Hepatocyte (in vitro differentiated cells): ENCODE results near the gene TRPV2. TPM values are rescaled to one million over a fixed set of nuclear protein-coding genes. Genes with fewer than 3 reads are reported as not detected.

Source experiments
- DNase-seq: peaks from one replicate; pipeline ENCODE4 v3.0.0-alpha.2; 2016; ENCODE audit warnings: low spot score
- H2AFZ ChIP-seq: fragments of 200-600 bp; sonication (generic); 2 replicates; pipeline ENCODE4 v1.6.0; 2016; ENCODE audit warnings: antibody characterized with exemption, mild to moderate bottlenecking
- H3K27ac ChIP-seq: fragments of 200-600 bp; sonication (generic); 2 replicates; pipeline ENCODE4 v1.5.1; 2016; ENCODE audit warnings: mild to moderate bottlenecking
- H3K27me3 ChIP-seq: fragments of 200-600 bp; sonication (generic); 2 replicates; pipeline ENCODE4 v1.6.1; 2016
- H3K36me3 ChIP-seq: fragments of 200-600 bp; sonication (generic); replicated peaks from 2 replicates; pipeline ENCODE4 v1.5.1; 2016; ENCODE audit warnings: low read depth; ENCODE audit not compliant: insufficient read depth
- H3K4me1 ChIP-seq: fragments of 200-600 bp; sonication (generic); 2 replicates; pipeline ENCODE4 v1.5.1; 2016; ENCODE audit warnings: mild to moderate bottlenecking, moderate library complexity; ENCODE audit not compliant: insufficient read depth
- H3K4me2 ChIP-seq: fragments of 200-600 bp; sonication (generic); 2 replicates; pipeline ENCODE4 v1.6.0; 2016
- H3K4me3 ChIP-seq: fragments of 200-600 bp; sonication (generic); 2 replicates; pipeline ENCODE4 v1.5.1; 2016; ENCODE audit warnings: mild to moderate bottlenecking
- H3K79me2 ChIP-seq: fragments of 200-600 bp; sonication (generic); 2 replicates; pipeline ENCODE4 v1.6.0; 2017; ENCODE audit warnings: mild to moderate bottlenecking
- H3K9me2 ChIP-seq: fragments of 200-600 bp; sonication (generic); replicated peaks from 2 replicates; pipeline ENCODE4 v1.6.0; 2017; ENCODE audit warnings: mild to moderate bottlenecking; ENCODE audit not compliant: insufficient read depth
- H3K9me3 ChIP-seq: fragments of 200-600 bp; sonication (generic); 2 replicates; pipeline ENCODE4 v1.5.1; 2016; ENCODE audit warnings: low read depth, mild to moderate bottlenecking
- H4K20me1 ChIP-seq: fragments of 200-600 bp; sonication (generic); 2 replicates; pipeline ENCODE4 v1.6.0; 2016; ENCODE audit warnings: mild to moderate bottlenecking; ENCODE audit not compliant: insufficient read depth, poor library complexity, severe bottlenecking
- CTCF ChIP-seq: fragments of 200-600 bp; sonication (generic); IDR thresholded peaks from 2 replicates; pipeline ENCODE4 v1.5.1; 2016; ENCODE audit warnings: antibody characterized with exemption, mild to moderate bottlenecking; ENCODE audit not compliant: poor library complexity
- EZH2 ChIP-seq: fragments of 200-600 bp; sonication (generic); IDR thresholded peaks from 2 replicates; pipeline ENCODE4 v1.6.1; 2016; ENCODE audit warnings: antibody characterized with exemption, mild to moderate bottlenecking, borderline replicate concordance
- EZH2phosphoT487 ChIP-seq: fragments of 200-600 bp; sonication (generic); IDR thresholded peaks from one replicate; pipeline ENCODE4 v1.6.1; 2018; ENCODE audit warnings: antibody characterized with exemption, mild to moderate bottlenecking, low read depth, moderate library complexity; ENCODE audit not compliant: unreplicated experiment, severe bottlenecking
- WGBS: methylation state at CpG from one replicate; pipeline ENCODE4 v1.1.6; 2016; ENCODE audit warnings: low lambda C conversion rate; ENCODE audit errors: missing lambda C conversion rate; 5-methylcytosine and 5-hydroxymethylcytosine counted together
- polyA plus RNA-seq: library from polyadenylated mRNA; unstranded; fragments of >200 nt; fragmentation: Nextera tagmentation; extraction: Ambion mirVana; gene quantifications from 2 replicates; pipeline ENCODE4 v1.2.1, GENCODE V29; 2016
- total RNA-seq: library from RNA; depleted of rRNA; stranded (reverse); fragments of >200 nt; gene quantifications from 2 replicates; pipeline ENCODE4 v1.2.3, GENCODE V29; 2014

TRPV2 gene
- total and polyA plus RNA-seq, 2 experiments from 2014 or later, result 7.7 to 10.1 TPM

GRCh38 chr17:16463358-16464302 is 48.3 kb downstream of the TRPV2 start:
- Histone ChIP-seq H2AFZ (no peak overlapping the region), H4K20me1 (no peaks in the 10 kb centered on the region), H3K4me2 (peak overlapping the region; percentile 33), H3K27me3 (no peaks in the 10 kb centered on the region), H3K79me2 (peaks cover 15% of the 10 kb centered on the region), H3K9me3 (no peaks in the 10 kb centered on the region), H3K4me1 (peaks cover 59% of the 10 kb centered on the region), H3K4me3 (no peak overlapping the region), H3K27ac (peak overlapping the region; percentile 97), H3K36me3 (no peaks in the 10 kb centered on the region), H3K9me2 (no peaks in the 10 kb centered on the region)
- no peak for TF ChIP-seq EZH2phosphoT487
- peak; percentile 14 for TF ChIP-seq CTCF
- TF ChIP-seq EZH2, result no peak
- 57% methylated on average over 13 of the region's 13 CpGs for WGBS
- peak; percentile 73 for DNase-seq

GRCh38 chr17:16464303-16465051 is 49.1 kb downstream of the TRPV2 start:
- H3K36me3 ChIP-seq, result no peaks in the 10 kb centered on the region
- H3K27me3 ChIP-seq, result no peaks in the 10 kb centered on the region
- H3K4me2 ChIP-seq, result peak overlapping the region; percentile 33
- peaks cover 67% of the 10 kb centered on the region for H3K4me1 ChIP-seq
- no peaks in the 10 kb centered on the region for H3K9me2 ChIP-seq
- peak overlapping the region; percentile 97 for H3K27ac ChIP-seq
- DNase-seq, result no peak
- H3K9me3 ChIP-seq, result no peaks in the 10 kb centered on the region
- H3K79me2 ChIP-seq, result peaks cover 15% of the 10 kb centered on the region
- WGBS, result 81% methylated on average over 12 of the region's 12 CpGs
- H2AFZ ChIP-seq, result no peak overlapping the region
- no peaks in the 10 kb centered on the region for H4K20me1 ChIP-seq
- TF ChIP-seq EZH2 (no peak), CTCF (no peak), EZH2phosphoT487 (no peak)
- no peak overlapping the region for H3K4me3 ChIP-seq

GRCh38 chr17:16465052-16465312 is 49.6 kb downstream of the TRPV2 start:
- Histone ChIP-seq H3K9me3 (no peaks in the 10 kb centered on the region), H4K20me1 (no peaks in the 10 kb centered on the region), H3K9me2 (no peaks in the 10 kb centered on the region), H3K4me3 (no peak overlapping the region), H3K4me1 (peaks cover 67% of the 10 kb centered on the region), H3K79me2 (peaks cover 16% of the 10 kb centered on the region), H3K36me3 (no peaks in the 10 kb centered on the region), H3K27ac (peak overlapping the region; percentile 97), H3K4me2 (no peak overlapping the region), H3K27me3 (no peaks in the 10 kb centered on the region), H2AFZ (no peak overlapping the region)
- TF ChIP-seq EZH2 (no peak), EZH2phosphoT487 (no peak), CTCF (no peak)
- DNase-seq, result no peak
- WGBS, result 93% methylated on average over 3 of the region's 3 CpGs
